Skeletal muscle satellite cell (primary cell): Measurements from ENCODE around the gene USP17L22.
"Not testable (repeated sequence)": the region's sequence is repeated elsewhere in the genome, so short reads cannot be mapped to it uniquely, and the experiment has no call there.

Experiments
- H3K27me3 ChIP-seq: 2 replicates; pipeline ENCODE4 v1.7.0; 2013; ENCODE audit warnings: low read length; ENCODE audit not compliant: control insufficient read depth, insufficient read depth
- H3K36me3 ChIP-seq: 2 replicates; pipeline ENCODE4 v1.7.0; 2013; ENCODE audit warnings: mild to moderate bottlenecking, control low read depth, low read length; ENCODE audit not compliant: insufficient read depth
- H3K4me1 ChIP-seq: 2 replicates; pipeline ENCODE4 v1.7.0; 2013; ENCODE audit warnings: low read length; ENCODE audit not compliant: control insufficient read depth, insufficient read depth
- H3K4me2 ChIP-seq: 2 replicates; pipeline ENCODE4 v1.7.0; 2013; ENCODE audit warnings: mild to moderate bottlenecking, low read length
- H3K4me3 ChIP-seq: 2 replicates; pipeline ENCODE4 v1.7.0; 2013; ENCODE audit warnings: low read length
- H3K9ac ChIP-seq: 2 replicates; pipeline ENCODE4 v1.7.0; 2013; ENCODE audit warnings: mild to moderate bottlenecking, low read depth, low read length, moderate library complexity
- H3K9me3 ChIP-seq: replicated peaks from 2 replicates; pipeline ENCODE4 v1.7.0; 2013; ENCODE audit warnings: mild to moderate bottlenecking, control low read depth, low read length

The USP17L22 gene

GRCh38 chr4:9271719-9272118 lies 4.3 kb downstream of the USP17L22 start:
- H3K27me3 ChIP-seq, H3K9ac ChIP-seq, H3K36me3 ChIP-seq, H3K4me3 ChIP-seq, H3K4me1 ChIP-seq, H3K4me2 ChIP-seq, H3K9me3 ChIP-seq: not testable (repeated sequence)
